Upper lobe of left lung (tissue), 4 donors: ENCODE results near the gene KRTAP10-5.

Experiments used
- CTCF ChIP-seq, 6 experiments: fragments of 450-650 bp in 4 of 6; fragments of 200-600 bp in 2 of 6; sonication (generic) in 2 of 6; IDR thresholded peaks; one replicate each; pipeline ENCODE4 v1.5.1; 2016 to 2019; ENCODE audit warnings: antibody characterized with exemption in 6 of 6
- POLR2A ChIP-seq, 4 donors: fragments of 450-650 bp; IDR thresholded peaks; one replicate each; pipeline ENCODE4 v1.5.1; 2016 to 2017; ENCODE audit warnings: antibody characterized with exemption in 4 of 4, mild to moderate bottlenecking in 2 of 4

GRCh38 chr21:44626673-44627143, 46.3 kb upstream of the KRTAP10-5 start, which contains the start of gene KRTAP10-9:
- TF ChIP-seq CTCF (IDR thresholded peaks at IDR 0.05) (no peak), POLR2A (IDR thresholded peaks at IDR 0.05) (no peak)
